Astrocyte of the hippocampus (primary cell): Measurements from ENCODE around the gene BTBD7.

Experiments used
- DNase-seq: peaks from one replicate; pipeline ENCODE4 v3.0.0; 2011; ENCODE audit warnings: low read depth, low spot score

BTBD7 gene

DNA sequence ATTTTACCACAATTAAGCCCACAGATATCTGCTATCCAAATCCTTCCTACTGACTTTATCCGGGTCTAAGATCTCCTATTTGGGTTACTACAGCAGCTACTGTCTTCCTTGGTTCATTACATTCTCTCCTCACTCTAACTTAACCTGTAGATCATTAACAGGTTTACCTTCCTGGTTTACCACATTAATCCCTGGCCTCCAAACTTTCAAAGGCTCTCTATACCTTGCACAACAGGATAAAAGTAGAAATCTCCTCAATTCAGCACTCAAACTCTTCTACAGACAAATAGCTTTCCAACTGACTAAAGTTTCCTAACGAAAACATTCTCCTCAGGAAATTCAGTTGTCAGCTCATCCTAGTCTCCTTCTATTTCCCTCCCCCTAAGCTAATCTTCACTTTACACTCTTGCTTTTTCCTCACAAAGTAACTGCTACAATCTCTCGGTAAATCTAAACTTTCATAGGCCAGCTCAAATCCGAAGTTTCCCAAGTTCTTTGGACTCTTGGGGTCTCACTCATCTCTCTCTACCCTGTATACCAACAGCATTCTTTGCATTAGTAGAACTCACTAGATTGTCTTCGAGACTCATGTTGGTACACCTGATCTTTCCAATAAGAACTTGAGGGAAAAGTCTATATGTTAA, 2.7 kb downstream of the BTBD7 start:
- DNase-seq = no peak

DNA sequence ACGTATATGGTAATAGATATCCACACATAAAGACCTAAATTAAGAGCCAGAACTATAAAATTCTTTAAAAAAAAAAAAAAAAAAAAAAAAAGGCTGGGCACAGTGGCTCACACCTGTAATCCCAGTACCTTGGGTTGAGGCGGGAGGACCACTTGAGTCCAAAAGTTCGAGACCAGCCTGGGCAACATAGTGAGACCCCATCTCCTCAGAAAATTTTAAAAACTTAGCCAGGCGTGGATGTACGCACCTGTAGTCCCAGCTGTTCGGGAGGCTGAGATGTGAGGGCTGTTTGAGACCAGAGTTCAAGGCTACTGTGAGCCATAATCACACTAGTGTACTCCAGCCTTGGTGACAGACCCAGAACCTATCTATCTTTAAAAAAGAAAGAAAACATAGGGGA, 4.3 kb downstream of the BTBD7 start:
- DNase-seq = no peak

DNA sequence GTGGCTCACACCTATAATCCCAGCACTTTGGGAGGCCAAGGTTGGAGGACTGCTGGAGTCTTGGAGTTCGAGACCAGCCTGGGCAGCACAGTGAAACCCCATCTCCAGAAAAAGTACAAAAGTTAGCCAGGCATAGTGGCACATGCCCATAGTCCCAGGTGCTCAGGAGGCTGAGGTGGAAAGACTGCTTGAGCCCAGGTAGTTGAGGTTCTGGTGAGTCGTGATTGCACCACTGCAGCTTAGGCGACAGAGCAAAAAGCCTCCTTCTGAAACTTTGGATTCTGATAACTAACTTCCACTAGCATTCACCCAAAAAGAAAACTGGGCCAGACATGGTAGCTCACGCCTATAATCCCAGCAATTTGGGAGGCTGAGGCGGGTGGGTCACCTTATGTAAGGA, 6.6 kb downstream of the BTBD7 start:
- DNase-seq = no peak

DNA sequence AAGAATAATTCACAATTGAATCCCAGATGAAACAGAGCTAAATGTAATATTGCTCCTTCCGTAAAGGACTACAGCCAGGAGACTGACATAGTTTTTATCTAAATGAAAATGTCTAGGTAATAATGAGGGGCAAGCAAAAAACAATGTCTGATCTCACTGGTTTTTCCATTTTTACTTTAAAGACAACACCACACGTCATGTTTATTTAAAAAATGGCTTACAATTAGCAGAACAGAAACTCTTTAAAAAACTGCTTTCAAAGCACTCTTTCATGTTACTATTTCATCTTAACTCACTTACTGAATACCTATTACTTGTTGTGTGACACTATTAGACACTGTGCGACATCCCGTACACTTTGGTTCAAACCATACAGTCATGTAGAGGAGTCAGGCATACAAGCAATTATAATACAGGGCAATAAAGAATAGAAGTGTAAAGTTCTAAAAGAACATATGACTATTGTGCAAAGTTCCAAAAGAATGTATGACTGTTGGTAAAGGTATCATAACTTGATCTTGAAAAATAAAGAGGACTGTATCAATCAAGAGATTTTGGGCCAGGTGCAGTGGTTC, 9.1 kb downstream of the BTBD7 start:
- DNase-seq = no peak

DNA sequence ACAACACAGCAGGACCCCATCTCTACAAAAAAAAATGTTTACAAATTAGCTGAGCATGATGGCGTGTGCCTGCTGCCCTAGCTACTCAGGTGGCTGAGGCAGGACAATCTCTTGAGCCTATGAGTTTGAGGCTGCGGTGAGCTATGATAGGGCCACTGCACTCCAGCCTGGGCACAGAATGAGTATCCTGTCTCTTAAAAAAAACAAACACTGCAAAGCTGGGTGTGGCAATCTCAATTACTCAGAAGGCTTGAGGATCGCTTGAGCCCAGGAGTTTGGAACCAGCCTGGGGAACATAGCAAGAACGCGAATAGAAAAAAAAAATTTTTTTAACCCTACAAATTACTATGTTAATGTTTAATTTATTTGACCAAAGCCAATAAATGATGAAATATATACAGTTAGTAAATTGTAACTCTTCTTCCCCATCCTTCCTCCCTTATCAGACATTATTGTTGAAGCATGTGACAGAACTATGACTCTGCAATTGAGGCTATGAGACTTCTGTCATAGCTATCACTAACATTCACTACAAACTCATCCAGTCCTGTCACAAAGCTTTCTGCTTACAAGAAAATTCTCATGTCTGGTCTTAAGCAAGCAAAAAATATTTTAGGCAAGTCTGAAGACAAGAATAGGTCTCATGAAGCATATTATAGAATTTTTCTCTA, 9.8 kb downstream of the BTBD7 start:
- no peak for DNase-seq

DNA sequence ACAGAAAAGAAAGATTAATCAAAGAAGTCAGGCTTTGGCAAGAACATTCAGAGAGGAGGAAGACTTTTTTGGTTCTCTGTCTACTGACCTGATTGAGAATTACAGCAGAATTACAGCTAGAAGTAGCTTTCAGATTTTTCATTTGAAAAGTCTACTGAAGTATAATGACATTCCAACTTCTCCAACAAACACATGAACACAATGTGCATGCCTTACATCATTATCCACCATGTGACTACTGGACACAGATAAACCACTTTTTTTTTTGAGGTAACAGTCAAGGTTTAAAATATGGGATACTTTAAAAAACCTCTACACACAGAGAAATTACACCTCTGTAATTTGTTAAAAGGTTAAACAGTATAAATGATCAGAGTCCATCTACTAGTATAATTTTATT, 12.3 kb downstream of the BTBD7 start:
- peak; percentile 13 for DNase-seq

DNA sequence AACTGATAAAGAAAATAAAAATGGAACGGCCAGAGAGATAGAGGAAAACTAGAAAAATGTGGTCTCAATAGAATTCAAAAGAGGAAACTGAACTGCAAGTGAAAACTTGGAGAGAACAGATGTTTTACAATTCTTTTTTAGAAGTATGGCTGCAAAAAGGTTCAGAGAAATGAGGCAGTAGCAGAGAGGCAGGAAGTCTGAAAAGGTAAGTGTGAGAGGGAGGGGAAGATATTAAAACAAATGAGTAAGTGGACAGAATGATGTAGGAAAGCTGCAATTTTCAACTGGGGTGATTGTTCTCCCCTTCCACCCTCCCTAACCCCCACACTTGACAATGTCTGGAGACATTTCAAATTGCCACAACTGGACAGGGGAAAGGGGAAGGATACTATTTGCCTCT, 12.9 kb downstream of the BTBD7 start:
- no peak for DNase-seq

DNA sequence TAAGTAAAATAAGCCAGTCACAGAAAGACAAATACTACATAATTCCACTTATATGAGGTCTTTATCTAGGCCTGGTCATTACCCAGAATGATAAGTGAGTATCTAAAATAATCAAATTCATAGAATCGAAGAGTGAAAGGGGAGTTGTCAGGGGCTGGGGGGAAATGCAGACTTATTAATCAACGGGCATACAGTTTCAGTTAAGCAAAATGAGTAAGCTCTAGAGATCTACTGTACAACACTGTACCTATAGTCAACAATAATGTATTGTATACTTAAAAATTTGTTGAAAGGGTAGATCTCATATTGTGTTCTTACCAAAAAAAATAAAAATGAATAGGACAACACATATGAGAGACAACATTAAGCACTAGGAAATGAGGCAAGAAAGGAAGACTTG, 13.3 kb downstream of the BTBD7 start:
- DNase-seq = no peak

DNA sequence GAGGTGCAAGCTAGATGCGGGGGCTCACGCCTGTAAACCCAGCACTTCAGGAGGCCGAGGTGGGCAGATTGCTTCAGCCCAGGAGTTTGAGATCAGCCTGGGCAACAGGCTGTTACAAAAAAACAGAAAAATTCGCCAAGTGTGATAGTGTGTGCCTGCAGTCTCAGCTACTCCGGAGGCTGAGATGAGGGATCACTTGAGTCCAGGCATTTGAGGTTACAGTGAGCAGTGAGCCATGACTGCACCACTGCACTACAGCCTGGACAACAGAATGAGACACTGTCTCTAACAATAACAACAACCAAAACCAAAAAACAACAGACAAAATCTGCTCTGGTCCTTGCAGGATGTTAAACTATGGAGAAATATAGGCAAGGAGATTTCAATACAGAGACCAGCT, 13.9 kb downstream of the BTBD7 start:
- DNase-seq = peak; percentile 58

DNA sequence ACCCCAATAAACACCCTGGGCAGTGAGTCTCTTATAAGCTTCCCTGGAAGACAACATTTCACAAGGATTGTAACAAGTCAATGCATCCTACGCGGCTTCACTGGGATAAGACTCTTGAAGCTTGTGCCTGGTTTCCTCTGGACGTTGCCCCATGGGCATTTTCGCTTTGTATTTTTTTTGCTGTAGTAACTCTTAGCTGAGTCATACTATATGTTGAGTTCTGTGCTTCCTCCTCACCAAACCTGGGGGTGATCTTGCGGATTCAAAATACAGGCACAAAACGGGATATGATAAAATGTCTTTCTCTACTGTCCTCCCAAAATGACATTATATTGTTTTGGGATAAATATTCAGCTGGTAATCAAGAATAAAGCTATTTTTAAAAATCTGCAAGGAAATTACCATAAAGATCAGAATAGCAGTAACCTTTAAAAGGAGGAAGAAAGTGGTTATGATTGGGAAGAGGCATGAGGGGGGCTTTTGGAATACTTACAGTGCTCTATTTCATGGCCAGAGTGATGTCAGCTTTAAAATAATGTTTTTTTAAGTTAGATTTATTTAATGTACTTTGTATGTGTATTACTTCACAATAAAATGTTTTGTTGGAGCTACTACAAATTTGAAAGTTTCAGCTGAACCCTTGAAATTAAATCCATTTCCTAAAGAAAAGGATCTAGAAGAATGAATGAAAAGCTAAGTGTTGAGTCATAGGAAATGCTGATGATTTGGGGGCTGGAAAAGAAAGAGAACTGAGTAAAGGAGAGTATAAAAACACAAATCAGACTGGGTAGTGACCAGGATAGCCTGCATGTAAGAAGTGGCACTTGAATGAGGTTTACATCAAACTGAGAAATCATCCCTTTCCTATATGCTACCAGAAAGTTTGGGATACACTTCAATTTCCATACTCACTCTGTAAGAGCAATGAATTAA, 14.7 kb downstream of the BTBD7 start:
- DNase-seq = peak; percentile 23

DNA sequence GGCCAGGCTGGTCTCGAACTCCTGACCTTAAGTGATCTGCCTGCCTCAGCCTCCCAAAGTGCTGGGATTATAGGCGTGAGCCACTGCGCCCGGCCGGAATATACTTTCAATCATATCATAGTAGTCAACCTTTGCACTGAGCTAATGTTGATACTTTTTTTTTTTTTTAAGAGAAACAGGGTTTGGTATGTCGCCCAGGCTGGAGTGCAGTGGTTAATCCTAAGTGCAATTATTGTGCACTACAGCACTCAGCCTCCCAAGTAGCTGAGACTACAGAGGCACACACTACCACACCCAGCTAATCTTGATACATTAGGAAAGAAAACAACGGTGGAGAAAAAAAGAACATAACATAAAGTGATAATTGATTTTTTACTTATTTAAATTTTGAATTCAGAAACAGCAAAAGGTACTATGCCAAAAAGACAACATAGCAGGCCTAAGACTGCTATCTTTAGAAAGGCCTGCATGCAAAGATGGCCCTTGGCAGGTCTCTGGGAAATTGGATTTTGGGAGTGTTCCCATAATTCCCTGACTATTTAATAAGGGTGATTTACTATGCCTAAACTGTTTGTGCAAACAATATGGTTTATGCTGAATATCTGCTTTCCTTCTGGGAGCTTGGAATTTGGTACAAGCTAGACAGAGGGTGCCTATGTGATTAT, 15.5 kb downstream of the BTBD7 start:
- no peak for DNase-seq

DNA sequence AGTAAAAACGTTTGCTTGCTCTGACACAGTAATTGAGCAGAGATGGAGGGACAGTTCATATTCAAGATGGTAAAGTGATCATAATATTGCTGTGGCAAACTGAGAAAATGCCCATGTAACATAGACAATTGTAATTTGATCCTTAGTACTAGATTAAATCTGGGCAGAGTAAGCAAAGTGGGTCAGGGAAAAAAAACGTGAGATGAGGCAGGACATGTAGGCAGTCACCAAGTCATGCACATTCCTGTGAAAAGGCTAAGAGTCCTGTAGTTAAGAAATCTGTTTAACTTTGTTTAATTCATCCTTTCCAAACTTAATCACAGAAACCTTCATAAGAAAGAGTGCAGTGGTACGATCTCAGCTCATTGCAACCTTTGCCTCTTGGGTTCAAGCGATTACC, 16.1 kb downstream of the BTBD7 start:
- no peak for DNase-seq

DNA sequence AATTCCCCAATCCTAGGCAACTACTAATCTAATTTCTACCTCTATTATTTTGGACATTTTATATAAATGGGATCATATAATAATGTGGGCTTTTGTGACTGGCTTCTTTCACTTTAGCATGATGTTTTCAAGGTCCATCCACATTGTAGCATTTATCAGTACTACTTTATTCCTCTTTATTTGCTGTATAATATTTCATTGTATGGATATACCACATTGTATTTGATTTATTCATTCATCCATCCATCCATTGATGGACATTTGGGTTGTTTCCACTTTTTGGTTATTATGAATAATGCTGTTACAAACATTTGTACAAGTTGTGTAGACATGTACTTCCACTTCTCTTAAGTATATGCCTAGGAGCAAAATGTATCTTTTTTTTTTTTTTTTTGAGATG, 17.3 kb downstream of the BTBD7 start:
- DNase-seq = no peak

DNA sequence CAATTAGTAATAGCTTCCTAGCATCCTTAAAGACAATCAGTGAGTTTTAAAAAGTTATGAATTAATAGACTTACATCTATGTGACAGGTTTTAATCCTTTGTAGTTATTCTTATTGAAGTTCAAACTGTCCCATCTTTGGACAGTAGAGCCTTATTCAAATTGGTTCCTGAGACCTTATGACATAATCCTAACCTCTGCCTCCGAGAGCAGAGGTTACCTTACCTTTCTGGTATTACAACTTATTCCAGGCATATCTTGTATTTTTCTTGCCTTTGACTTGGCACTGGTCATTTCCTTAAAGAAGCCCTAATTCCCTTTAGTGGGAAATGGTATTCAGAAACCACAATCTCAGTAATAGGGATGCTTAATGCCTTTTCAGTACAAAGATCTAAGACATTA, 21.8 kb downstream of the BTBD7 start:
- no peak for DNase-seq

DNA sequence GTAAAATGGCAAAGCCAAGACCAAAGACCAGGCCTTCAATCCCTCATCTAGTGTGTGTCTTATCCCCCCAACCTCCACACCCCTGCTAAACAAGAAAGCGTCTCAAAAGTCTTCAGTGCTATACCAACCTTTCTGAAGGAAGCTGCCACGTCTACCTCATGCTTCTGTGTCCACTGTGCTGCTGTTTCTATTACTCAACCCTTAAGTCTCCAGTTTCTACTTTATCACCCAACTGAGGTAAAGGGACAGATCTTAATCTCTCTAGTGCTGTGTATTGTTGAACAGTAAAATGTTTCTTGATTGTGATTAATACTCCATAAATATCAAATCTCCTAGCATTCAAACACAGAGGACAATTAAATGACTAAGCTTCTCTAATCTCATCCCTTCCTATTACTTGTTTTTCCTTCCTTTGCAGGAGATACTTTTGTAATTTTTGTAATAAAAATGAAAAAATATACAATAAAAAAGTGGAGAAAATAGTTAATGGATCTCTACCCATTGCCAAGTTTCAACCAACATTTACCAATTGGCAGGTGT, 23.3 kb downstream of the BTBD7 start:
- DNase-seq = no peak

DNA sequence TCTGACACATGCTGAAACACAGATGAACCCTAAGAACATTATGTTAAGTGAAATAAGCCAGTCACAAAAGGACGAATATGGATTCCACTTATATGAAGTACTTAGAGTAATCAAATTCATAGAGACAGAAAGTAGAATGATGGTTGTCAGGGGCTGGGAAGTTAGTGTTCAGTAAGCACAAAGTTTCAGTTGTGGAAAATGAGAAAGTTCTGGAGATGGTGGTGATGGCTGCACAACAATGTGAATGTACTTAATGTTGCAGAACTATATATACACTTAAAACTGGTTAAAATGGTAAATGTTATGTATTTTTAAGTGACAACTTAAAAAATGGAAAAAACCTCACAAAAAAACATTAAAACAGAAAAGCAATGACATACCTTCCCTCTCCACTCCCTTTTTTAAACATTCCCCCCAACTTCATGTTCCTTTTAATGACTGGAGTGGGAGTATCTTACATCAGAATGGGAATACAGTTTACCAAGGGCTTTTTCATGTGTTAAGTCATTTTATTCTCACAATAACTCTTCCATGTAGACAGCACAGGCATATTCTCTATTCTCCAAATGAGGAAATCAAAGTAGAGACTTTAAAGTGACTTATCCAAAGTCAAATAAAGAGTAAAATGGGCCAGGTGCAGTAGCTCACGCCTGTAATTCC, 24.0 kb downstream of the BTBD7 start:
- no peak for DNase-seq

DNA sequence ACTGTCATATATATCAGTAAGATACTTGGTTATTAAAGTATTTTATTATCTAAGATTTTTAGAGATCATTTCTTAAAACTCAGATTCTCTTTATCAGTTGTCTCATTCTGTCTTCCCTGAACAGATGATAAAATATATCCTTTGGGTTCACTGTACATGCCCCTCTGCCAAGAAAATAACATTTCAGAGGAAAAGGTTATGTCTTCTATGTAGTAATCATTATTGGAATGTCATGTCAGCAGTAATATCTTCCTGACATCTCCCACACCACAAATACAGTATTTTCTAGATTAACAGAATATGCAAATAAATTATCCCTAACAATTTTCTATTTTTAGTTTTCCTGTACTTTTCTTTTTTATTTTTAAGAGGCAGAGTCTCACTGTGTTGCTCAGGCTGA, 26.0 kb downstream of the BTBD7 start:
- no peak for DNase-seq

DNA sequence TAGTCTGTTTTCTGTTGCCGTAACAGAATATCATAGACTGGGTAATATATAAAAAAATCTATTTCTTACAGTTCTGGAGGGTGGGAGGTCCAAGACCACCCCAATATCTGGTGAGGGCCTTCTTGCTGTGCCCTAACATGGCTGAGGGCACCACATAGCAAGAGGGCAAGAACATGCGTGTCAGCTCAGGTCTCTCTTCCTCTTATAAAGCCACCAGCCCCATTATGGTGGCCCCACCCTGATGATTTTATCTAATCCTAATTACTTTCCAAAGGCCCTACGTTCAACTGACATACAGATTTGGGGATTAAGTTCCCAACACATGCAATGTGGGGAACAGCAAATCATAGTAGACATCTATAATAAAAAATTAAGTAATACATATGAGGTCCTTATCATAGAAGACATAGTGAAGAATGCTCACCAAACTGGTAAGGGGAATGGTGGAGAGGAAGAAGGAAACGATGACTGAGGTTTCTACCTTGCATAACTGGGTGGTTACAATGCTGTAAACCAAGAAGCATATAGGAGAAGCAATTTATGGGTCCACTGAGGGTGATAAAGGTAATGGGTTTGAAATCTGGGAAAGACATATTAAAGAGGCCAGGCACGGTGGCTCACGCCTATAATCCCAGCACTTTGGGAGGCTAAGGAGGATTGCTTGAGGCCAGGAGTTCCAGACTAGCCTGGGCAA, 27.0 kb downstream of the BTBD7 start:
- no peak for DNase-seq

DNA sequence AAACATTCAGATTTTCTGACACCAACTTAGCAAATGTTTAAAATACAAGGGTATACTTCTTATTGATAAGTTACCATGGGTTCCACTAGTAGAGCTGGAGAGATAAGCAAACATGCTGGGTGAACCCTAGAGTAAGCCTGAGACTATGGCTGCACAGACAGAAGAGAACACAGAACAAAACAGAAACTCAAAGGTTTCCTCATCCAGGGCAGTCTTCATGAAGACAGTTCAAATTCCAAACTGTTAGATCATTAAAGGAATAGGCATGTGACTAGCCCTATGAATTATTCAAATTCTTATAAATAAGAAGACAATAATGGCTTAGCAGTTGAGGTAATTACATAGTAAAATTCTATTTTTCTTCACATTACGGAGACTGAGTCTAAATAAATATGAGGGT, 28.1 kb downstream of the BTBD7 start:
- DNase-seq = no peak

DNA sequence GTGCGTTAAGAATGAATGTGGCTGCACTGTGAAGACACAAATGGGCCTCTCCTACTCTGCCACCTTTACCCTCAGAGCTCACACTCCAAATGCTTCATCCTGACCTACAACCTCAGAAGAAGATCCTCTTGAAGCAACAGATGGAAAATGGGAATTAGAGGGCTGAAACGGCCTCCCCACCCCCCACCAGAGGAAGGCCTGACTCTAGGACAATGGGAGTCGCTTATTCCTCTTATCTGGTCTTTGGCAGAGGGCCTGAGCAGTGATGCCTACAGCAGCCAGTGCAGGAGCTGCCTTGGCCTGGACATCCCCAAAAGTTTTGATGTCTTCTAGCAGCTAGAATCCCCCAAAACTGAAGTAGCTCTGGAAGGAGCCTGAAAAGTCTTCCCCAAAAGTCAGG, 29.2 kb downstream of the BTBD7 start:
- DNase-seq = no peak
